SK-N-SH (cell line): ENCODE measurements around the gene SLC28A3. TPM values are rescaled to one million over a fixed set of nuclear protein-coding genes. Genes with fewer than 3 reads are reported as not detected.

Experiments used
- CTCF ChIA-PET: fragments of 300-600, 350-600 bp; formaldehyde crosslinking; extraction: SDS; loops from one replicate; lab custom pipeline; 2021; lab: Yijun Ruan, JAX
- POLR2A ChIA-PET: fragments of 350-600 bp; sonication (Branson Sonifier 250); formaldehyde crosslinking; extraction: SDS; loops from one replicate; lab custom pipeline; 2020; ENCODE audit warnings: antibody characterized with exemption, inconsistent platforms; lab: Yijun Ruan, JAX
- DNase-seq: peaks from one replicate; pipeline ENCODE4 v3.0.0; 2012
- H2AFZ ChIP-seq: fragments of 200-600 bp; sonication (generic); 2 replicates; pipeline ENCODE4 v1.8.1; 2016; ENCODE audit warnings: antibody characterized with exemption, mild to moderate bottlenecking, low read depth
- H3F3A ChIP-seq: fragments of 200-600 bp; sonication (generic); replicated peaks from 2 replicates; pipeline ENCODE3; 2016; ENCODE audit warnings: antibody characterized with exemption, mild to moderate bottlenecking; ENCODE audit not compliant: insufficient read depth
- H3K27ac ChIP-seq, 2 experiments: fragments of 200-500 bp in 1 of 2; fragments of 200-600 bp in 1 of 2; sonication (Bioruptor generic) in 1 of 2; sonication (generic), shearing (Covaris generic) in 1 of 2; 2 replicates each; pipeline versions ENCODE4 v1.5.1 to v1.6.1; 2014 to 2016; ENCODE audit warnings: low read depth in 2 of 2, inconsistent platforms in 1 of 2, low read length in 1 of 2, mild to moderate bottlenecking in 1 of 2, mixed read lengths in 1 of 2
- H3K27me3 ChIP-seq: fragments of 200-600 bp; sonication (generic), shearing (Covaris generic); 2 replicates; pipeline ENCODE4 v1.6.1; 2016; ENCODE audit warnings: mixed run types; ENCODE audit not compliant: insufficient read depth
- H3K36me3 ChIP-seq, 2 experiments: fragments of 200-500 bp in 1 of 2; fragments of 200-600 bp in 1 of 2; sonication (Bioruptor generic) in 1 of 2; sonication (generic) in 1 of 2; replicated peaks in 1 of 2; 2 replicates each; pipeline versions ENCODE3 to v1.5.1; 2014 to 2016; ENCODE audit warnings: low read length in 1 of 2, mild to moderate bottlenecking in 1 of 2; ENCODE audit not compliant: insufficient read depth in 2 of 2, control insufficient read depth in 1 of 2
- H3K4me1 ChIP-seq, 2 experiments: fragments of 200-500 bp in 1 of 2; fragments of 200-600 bp in 1 of 2; sonication (Bioruptor generic) in 1 of 2; sonication (generic), shearing (Covaris generic) in 1 of 2; 2 replicates each; pipeline versions ENCODE4 v1.5.1 to v1.6.1; 2014 to 2016; ENCODE audit warnings: low read depth in 1 of 2, low read length in 1 of 2, mixed run types in 1 of 2; ENCODE audit not compliant: insufficient read depth in 2 of 2, control insufficient read depth in 1 of 2
- H3K4me2 ChIP-seq: fragments of 200-600 bp; sonication (generic), shearing (Covaris generic); 2 replicates; pipeline ENCODE4 v1.6.1; 2017; ENCODE audit warnings: mixed run types
- H3K4me3 ChIP-seq, 2 experiments: fragments of 200-500 bp in 1 of 2; fragments of 200-600 bp in 1 of 2; sonication (Bioruptor generic) in 1 of 2; sonication (generic), shearing (Covaris generic) in 1 of 2; 2 replicates each; pipeline versions ENCODE4 v1.5.1 to v1.8.1; 2014 to 2016; ENCODE audit warnings: low read depth in 2 of 2, inconsistent platforms in 1 of 2, low read length in 1 of 2, mild to moderate bottlenecking in 1 of 2, mixed read lengths in 1 of 2, moderate library complexity in 1 of 2
- H3K79me2 ChIP-seq: fragments of 200-600 bp; sonication (generic); 2 replicates; pipeline ENCODE4 v1.8.1; 2017; ENCODE audit warnings: mild to moderate bottlenecking; ENCODE audit not compliant: insufficient read depth
- H3K9ac ChIP-seq: fragments of 200-600 bp; sonication (generic); 2 replicates; pipeline ENCODE4 v1.6.1; 2017; ENCODE audit warnings: mixed run types
- H3K9me2 ChIP-seq: fragments of 200-600 bp; sonication (generic); 2 replicates; pipeline ENCODE4 v1.6.1; 2017; ENCODE audit warnings: mixed run types
- H3K9me3 ChIP-seq: fragments of 200-600 bp; sonication (generic); 2 replicates; pipeline ENCODE4 v1.6.1; 2017; ENCODE audit warnings: mixed run types, mild to moderate bottlenecking, moderate library complexity
- H4K20me1 ChIP-seq: fragments of 200-600 bp; sonication (generic); 2 replicates; pipeline ENCODE4 v1.6.1; 2017; ENCODE audit warnings: mild to moderate bottlenecking, mixed run types; ENCODE audit not compliant: insufficient read depth
- CTCF ChIP-seq: fragments of 200-600 bp; sonication (generic); IDR thresholded peaks from 2 replicates; pipeline ENCODE4 v1.6.1; 2017; ENCODE audit warnings: antibody characterized with exemption, mild to moderate bottlenecking, moderate library complexity
- EP300 ChIP-seq, 2 experiments: IDR thresholded peaks; 2 replicates each; pipeline versions ENCODE4 v1.4.0 to v1.6.1; 2012; ENCODE audit warnings: borderline replicate concordance in 1 of 2, low read depth in 1 of 2, low read length in 1 of 2
- JUND ChIP-seq: IDR thresholded peaks from 2 replicates; pipeline ENCODE4 v1.4.0; 2012
- MEF2A ChIP-seq: IDR thresholded peaks from 2 replicates; pipeline ENCODE4 v1.4.0; 2012; ENCODE audit warnings: low read depth, borderline replicate concordance
- MXI1 ChIP-seq: IDR thresholded peaks from 2 replicates; pipeline ENCODE4 v1.6.1; 2012; ENCODE audit warnings: mild to moderate bottlenecking, low read depth, low read length, improper control_type of control experiment
- RCOR1 ChIP-seq: fragments of 150-350 bp; IDR thresholded peaks from 2 replicates; pipeline ENCODE4 v1.6.1; 2017; ENCODE audit warnings: antibody characterized with exemption, low read length
- REST ChIP-seq: IDR thresholded peaks from 2 replicates; pipeline ENCODE4 v1.6.1; 2012; ENCODE audit warnings: mild to moderate bottlenecking, low read depth, low read length, moderate library complexity
- RFX5 ChIP-seq: IDR thresholded peaks from 2 replicates; pipeline ENCODE4 v1.6.1; 2012; ENCODE audit warnings: mild to moderate bottlenecking, improper control_type of control experiment, low read length
- USF1 ChIP-seq: IDR thresholded peaks from 2 replicates; pipeline ENCODE4 v1.4.0; 2012; ENCODE audit warnings: low read depth, borderline replicate concordance
- ZBTB33 ChIP-seq: IDR thresholded peaks from 2 replicates; pipeline ENCODE4 v1.4.0; 2012; ENCODE audit warnings: low read depth, borderline replicate concordance
- WGBS: methylation state at CpG from one replicate; pipeline ENCODE4 v1.1.6; 2017; ENCODE audit warnings: low lambda C conversion rate; 5-methylcytosine and 5-hydroxymethylcytosine counted together
- polyA plus RNA-seq, 3 experiments: library from polyadenylated mRNA; depleted of rRNA; stranded (reverse); fragments of >200 nt; gene quantifications; 2 replicates each; pipeline ENCODE4 v1.2.3, GENCODE V29; 2012

The SLC28A3 gene
- polyA plus RNA-seq, 1 of the 3 experiments (the other 2 are of a cell fraction), result 0.23 TPM

GRCh38 chr9:84277646-84278045 lies 62.9 kb downstream of the SLC28A3 start (continued):
- TF ChIP-seq USF1, result no peak
- no peak for TF ChIP-seq MXI1
- TF ChIP-seq JUND, result no peak

- H3K36me3 ChIP-seq, result no peaks in the 10 kb centered on the region
- H3K27me3 ChIP-seq, result no peaks in the 10 kb centered on the region
- no peak overlapping the region for H3K4me2 ChIP-seq
- no peaks in the 10 kb centered on the region for H4K20me1 ChIP-seq
- no peak for DNase-seq
- H3K79me2 ChIP-seq, result no peaks in the 10 kb centered on the region
- POLR2A ChIA-PET, result no interaction called here
- H3K4me3 ChIP-seq, result no peak overlapping the region
- no peak overlapping the region for H3K9ac ChIP-seq
- 64% methylated on average over 3 of the region's 3 CpGs for WGBS
- no peak overlapping the region for H2AFZ ChIP-seq
- no peaks in the 10 kb centered on the region for H3K9me3 ChIP-seq
- TF ChIP-seq REST, result no peak
- TF ChIP-seq RFX5, result no peak
- TF ChIP-seq EP300 (IDR thresholded peaks at IDR 0.05; ENCODE audit: borderline replicate concordance in 1 of 2, low read depth in 1 of 2, low read length in 1 of 2), result no peak
- no peak for TF ChIP-seq MEF2A
- TF ChIP-seq JUND, result no peak
- TF ChIP-seq ZBTB33, result no peak
- TF ChIP-seq CTCF, result no peak
- no peak for TF ChIP-seq RCOR1
- TF ChIP-seq, all 33 proteins: peak for 0
- Histone ChIP-seq H3K4me1 (0 out of 4 replicates have a peak, but pooled peaks cover 0 to 7% of the 10 kb centered on the region in 2 experiments), H3F3A (no peaks in the 10 kb centered on the region), H3K9me2 (no peaks in the 10 kb centered on the region), H3K27ac (no peak overlapping the region)
- CTCF ChIA-PET, result no interaction called here
Measured at GRCh38 chr9:84276741-84277140, 63.8 kb downstream of the SLC28A3 start.
